GM18861 (cell line): Measurements from ENCODE around the gene RABEP1.
A peak's percentile ranks its signal among the peaks of the same experiment; 100 is the strongest.
"Not testable (repeated sequence)": the region's sequence is repeated elsewhere in the genome, so short reads cannot be mapped to it uniquely, and the experiment has no call there.

Source experiments
- ATAC-seq: cut with Tn5 transposase; IDR thresholded peaks from one replicate; pipeline ENCODE4 v1.9.1; 2021; ENCODE audit not compliant: unreplicated experiment

Gene RABEP1

GRCh38 chr17:5419959-5420653, 138.0 kb downstream of the RABEP1 start, which contains the start of gene RPAIN:
TSS of gene RPAIN (plus strand) at chr17:5420182. CDS start at chr17:5420211, 29 bp downstream.
- peak; percentile 34 for ATAC-seq

GRCh38 chr17:5422505-5422904, 140.4 kb downstream of the RABEP1 start:
- ATAC-seq = no peak

GRCh38 chr17:5424909-5425308, 142.8 kb downstream of the RABEP1 start:
- no peak for ATAC-seq

GRCh38 chr17:5425826-5426225, 143.7 kb downstream of the RABEP1 start:
- ATAC-seq = no peak

GRCh38 chr17:5429191-5429887, 147.3 kb downstream of the RABEP1 start:
- no peak for ATAC-seq

- ATAC-seq = no peak
Measured at GRCh38 chr17:5430413-5430999, 148.4 kb downstream of the RABEP1 start.

- ATAC-seq = not testable (repeated sequence)
Measured at GRCh38 chr17:5431234-5431633, 149.2 kb downstream of the RABEP1 start.

- ATAC-seq = no peak
Measured at GRCh38 chr17:5431949-5432556, 150.0 kb downstream of the RABEP1 start.

GRCh38 chr17:5434984-5435383, 152.9 kb downstream of the RABEP1 start:
- ATAC-seq = no peak
